WTC11 (cell line): ENCODE results near the gene RGL2.

ENCODE experiments used
- NFYB ChIP-seq: sonication (generic); formaldehyde crosslinking; conservative IDR thresholded peaks from 2 replicates; pipeline ENCODE4 v1.8.0; 2022; ENCODE audit warnings: low read depth, missing genetic modification reagents
- NR3C1 ChIP-seq: sonication (generic); formaldehyde crosslinking; conservative IDR thresholded peaks from 2 replicates; pipeline ENCODE4 v1.8.1; 2023; ENCODE audit warnings: low read depth, mild to moderate bottlenecking, missing genetic modification reagents
- TF ChIP-seq, protein P1 (sequence below): fragments of 200-600 bp; IDR thresholded peaks from 2 replicates; pipeline ENCODE4 v1.8.0; 2022; ENCODE audit warnings: antibody characterized with exemption
- TF ChIP-seq, protein P2 (sequence below): sonication (generic); formaldehyde crosslinking; IDR thresholded peaks from 2 replicates; pipeline ENCODE4 v1.8.0; 2022; ENCODE audit warnings: mild to moderate bottlenecking, missing genetic modification reagents
- TF ChIP-seq, protein P3 (sequence below): sonication (generic); formaldehyde crosslinking; IDR thresholded peaks from 2 replicates; pipeline ENCODE4 v1.8.0; 2023; ENCODE audit warnings: missing genetic modification reagents
- TF ChIP-seq, protein P4 (sequence below): sonication (generic); formaldehyde crosslinking; IDR thresholded peaks from 2 replicates; pipeline ENCODE4 v1.8.0; 2022; ENCODE audit warnings: mild to moderate bottlenecking, missing genetic modification reagents
- TF ChIP-seq, protein P5 (sequence below): sonication (generic); formaldehyde crosslinking; IDR thresholded peaks from 2 replicates; pipeline ENCODE4 v1.8.1; 2023; ENCODE audit warnings: mild to moderate bottlenecking, missing genetic modification reagents
- TF ChIP-seq, protein P6 (sequence below): sonication (generic); formaldehyde crosslinking; IDR thresholded peaks from 2 replicates; pipeline ENCODE4 v1.8.0; 2022; ENCODE audit warnings: mild to moderate bottlenecking, missing genetic modification reagents

DNA sequence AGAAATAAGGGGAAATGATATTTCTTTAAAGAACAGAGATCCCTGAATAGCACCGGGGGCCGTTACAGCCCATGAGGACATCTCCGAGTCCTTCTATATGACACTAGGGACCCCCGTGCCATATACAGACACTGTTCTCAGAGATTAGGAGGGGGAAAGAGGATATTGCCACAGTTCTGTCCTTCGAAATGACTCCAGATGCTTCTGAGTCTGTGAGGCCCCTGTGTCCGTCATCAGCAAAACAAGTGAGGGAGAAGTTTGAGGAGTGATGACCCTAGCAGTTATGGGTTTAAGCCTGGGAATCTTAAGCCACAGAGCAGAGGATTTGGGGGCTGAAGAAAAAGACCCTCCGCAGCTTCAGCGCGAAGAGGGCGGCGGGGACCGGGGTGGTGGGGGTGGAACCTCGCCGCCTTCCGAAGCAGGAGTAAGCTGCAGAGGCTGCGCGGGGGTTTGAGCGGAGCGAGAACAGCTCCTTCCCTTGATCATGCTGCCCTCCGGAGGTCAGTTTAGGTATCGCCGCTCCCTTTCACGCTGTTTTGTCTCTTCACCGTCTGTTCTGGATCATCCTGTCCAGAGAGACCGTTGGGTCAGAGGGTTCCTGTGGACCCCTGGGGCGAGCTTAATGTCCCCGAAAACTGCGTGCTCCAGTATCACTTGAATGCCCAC, 50.6 kb downstream of the RGL2 start:
- TF ChIP-seq, protein P1, sequence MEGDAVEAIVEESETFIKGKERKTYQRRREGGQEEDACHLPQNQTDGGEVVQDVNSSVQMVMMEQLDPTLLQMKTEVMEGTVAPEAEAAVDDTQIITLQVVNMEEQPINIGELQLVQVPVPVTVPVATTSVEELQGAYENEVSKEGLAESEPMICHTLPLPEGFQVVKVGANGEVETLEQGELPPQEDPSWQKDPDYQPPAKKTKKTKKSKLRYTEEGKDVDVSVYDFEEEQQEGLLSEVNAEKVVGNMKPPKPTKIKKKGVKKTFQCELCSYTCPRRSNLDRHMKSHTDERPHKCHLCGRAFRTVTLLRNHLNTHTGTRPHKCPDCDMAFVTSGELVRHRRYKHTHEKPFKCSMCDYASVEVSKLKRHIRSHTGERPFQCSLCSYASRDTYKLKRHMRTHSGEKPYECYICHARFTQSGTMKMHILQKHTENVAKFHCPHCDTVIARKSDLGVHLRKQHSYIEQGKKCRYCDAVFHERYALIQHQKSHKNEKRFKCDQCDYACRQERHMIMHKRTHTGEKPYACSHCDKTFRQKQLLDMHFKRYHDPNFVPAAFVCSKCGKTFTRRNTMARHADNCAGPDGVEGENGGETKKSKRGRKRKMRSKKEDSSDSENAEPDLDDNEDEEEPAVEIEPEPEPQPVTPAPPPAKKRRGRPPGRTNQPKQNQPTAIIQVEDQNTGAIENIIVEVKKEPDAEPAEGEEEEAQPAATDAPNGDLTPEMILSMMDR, result peak; percentile 91
- TF ChIP-seq, protein P2, sequence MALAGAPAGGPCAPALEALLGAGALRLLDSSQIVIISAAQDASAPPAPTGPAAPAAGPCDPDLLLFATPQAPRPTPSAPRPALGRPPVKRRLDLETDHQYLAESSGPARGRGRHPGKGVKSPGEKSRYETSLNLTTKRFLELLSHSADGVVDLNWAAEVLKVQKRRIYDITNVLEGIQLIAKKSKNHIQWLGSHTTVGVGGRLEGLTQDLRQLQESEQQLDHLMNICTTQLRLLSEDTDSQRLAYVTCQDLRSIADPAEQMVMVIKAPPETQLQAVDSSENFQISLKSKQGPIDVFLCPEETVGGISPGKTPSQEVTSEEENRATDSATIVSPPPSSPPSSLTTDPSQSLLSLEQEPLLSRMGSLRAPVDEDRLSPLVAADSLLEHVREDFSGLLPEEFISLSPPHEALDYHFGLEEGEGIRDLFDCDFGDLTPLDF, result no peak
- no peak for TF ChIP-seq NFYB
- no peak for TF ChIP-seq NR3C1
- TF ChIP-seq, protein P3, sequence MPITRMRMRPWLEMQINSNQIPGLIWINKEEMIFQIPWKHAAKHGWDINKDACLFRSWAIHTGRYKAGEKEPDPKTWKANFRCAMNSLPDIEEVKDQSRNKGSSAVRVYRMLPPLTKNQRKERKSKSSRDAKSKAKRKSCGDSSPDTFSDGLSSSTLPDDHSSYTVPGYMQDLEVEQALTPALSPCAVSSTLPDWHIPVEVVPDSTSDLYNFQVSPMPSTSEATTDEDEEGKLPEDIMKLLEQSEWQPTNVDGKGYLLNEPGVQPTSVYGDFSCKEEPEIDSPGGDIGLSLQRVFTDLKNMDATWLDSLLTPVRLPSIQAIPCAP, result no peak
- TF ChIP-seq, protein P4, sequence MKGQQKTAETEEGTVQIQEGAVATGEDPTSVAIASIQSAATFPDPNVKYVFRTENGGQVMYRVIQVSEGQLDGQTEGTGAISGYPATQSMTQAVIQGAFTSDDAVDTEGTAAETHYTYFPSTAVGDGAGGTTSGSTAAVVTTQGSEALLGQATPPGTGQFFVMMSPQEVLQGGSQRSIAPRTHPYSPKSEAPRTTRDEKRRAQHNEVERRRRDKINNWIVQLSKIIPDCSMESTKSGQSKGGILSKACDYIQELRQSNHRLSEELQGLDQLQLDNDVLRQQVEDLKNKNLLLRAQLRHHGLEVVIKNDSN, result no peak
- TF ChIP-seq, protein P5, sequence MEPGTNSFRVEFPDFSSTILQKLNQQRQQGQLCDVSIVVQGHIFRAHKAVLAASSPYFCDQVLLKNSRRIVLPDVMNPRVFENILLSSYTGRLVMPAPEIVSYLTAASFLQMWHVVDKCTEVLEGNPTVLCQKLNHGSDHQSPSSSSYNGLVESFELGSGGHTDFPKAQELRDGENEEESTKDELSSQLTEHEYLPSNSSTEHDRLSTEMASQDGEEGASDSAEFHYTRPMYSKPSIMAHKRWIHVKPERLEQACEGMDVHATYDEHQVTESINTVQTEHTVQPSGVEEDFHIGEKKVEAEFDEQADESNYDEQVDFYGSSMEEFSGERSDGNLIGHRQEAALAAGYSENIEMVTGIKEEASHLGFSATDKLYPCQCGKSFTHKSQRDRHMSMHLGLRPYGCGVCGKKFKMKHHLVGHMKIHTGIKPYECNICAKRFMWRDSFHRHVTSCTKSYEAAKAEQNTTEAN (CRISPR knock-in tag), result no peak
- TF ChIP-seq, protein P6, sequence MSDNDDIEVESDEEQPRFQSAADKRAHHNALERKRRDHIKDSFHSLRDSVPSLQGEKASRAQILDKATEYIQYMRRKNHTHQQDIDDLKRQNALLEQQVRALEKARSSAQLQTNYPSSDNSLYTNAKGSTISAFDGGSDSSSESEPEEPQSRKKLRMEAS (CRISPR knock-in tag), result no peak
